Pancreas (tissue), 10 donors: ENCODE data around the gene STK11. TPM values are rescaled to one million over a fixed set of nuclear protein-coding genes. Genes with fewer than 3 reads are reported as not detected.
A peak's percentile ranks its signal among the peaks of the same experiment; 100 is the strongest.
"Not testable (repeated sequence)": the region's sequence is repeated elsewhere in the genome, so short reads cannot be mapped to it uniquely, and the experiment has no call there.

Experiments used
- ATAC-seq, 4 donors: fragments of 200-7000 bp; cut with Tn5 transposase; one replicate each; pipeline versions ENCODE4 v1.8.0 to v1.9.1; 2020; ENCODE audit warnings: mild to moderate bottlenecking in 4 of 4, moderate library complexity in 4 of 4
- DNase-seq, 6 donors: peaks; one replicate each; pipeline ENCODE4 v3.0.0-alpha.2; 2020
- FAIRE-seq: peaks from 2 replicates; lab custom pipeline; 2012; peaks lifted over from hg19 to GRCh38; lab: Jason Lieb, UNC
- H3K27ac ChIP-seq, 4 donors: fragments of 200-600 bp; sonication (generic); 1 replicate in 3 of 4; 2 replicates in 1 of 4; pipeline versions ENCODE4 v1.5.0 to v1.8.0; 2020
- H3K27me3 ChIP-seq, 4 donors: fragments of 200-600 bp; one replicate each; pipeline ENCODE4 v1.8.0; 2021
- H3K36me3 ChIP-seq, 3 donors: fragments of 200-600 bp; sonication (generic) in 1 of 3; one replicate each; pipeline versions ENCODE4 v1.5.0 to v1.8.0; 2020 to 2021
- H3K4me1 ChIP-seq, 3 donors: fragments of 200-600 bp; one replicate each; pipeline ENCODE4 v1.8.0; 2021
- H3K4me3 ChIP-seq, 4 donors: fragments of 200-600 bp; sonication (generic) in 2 of 4; one replicate each; pipeline versions ENCODE4 v1.5.0 to v1.8.0; 2020 to 2021
- H3K9me3 ChIP-seq, 4 donors: fragments of 200-600 bp; one replicate each; pipeline ENCODE4 v1.8.0; 2021
- CTCF ChIP-seq, 4 donors: fragments of 200-600 bp; sonication (generic) in 3 of 4; IDR thresholded peaks; one replicate each; pipeline versions ENCODE4 v1.5.0 to v1.8.0; 2021; ENCODE audit warnings: antibody characterized with exemption in 4 of 4
- WGBS, 2 donors: extraction: QIAGEN DNeasy Blood & Tissue Kit; methylation state at CpG; one replicate each; pipeline ENCODE4 v1.1.7; 2013; 5-methylcytosine and 5-hydroxymethylcytosine counted together
- intact Hi-C, 3 donors: fragments of 100-400 bp; cut with DNase I; formaldehyde crosslinking; loops; one replicate each; pipeline versions ENCODE4 v1.11.1 to v1.14.2; 2022
- polyA plus RNA-seq, 2 donors: library from polyadenylated mRNA; stranded (reverse); fragments of 200-250 nt; gene quantifications; one replicate each; pipeline ENCODE4 v1.2.3, GENCODE V29; 2013
- total RNA-seq, 6 donors: library from RNA; stranded (reverse); fragmentation: NEBNext Ultra II Directional in 4 of 6; extraction: Animal tissue kit (Norgen Biotek cat#: 25700) in 4 of 6; gene quantifications; one replicate each; pipeline versions ENCODE4 v1.2.1 to v1.2.4, GENCODE V29; 2021 to 2023
- donor health status: healthy with polysubstance abuse.
- donor health status: DM: no; HTN: no; CAD: no; lungs with moderate emphysema.
- donor health status: DM: no; HTN: no; CAD: no.
- donor health status: control.
- donor health status: control.
- donor health status: Bipolar disorder and iron deficiency.
- donor health status: DM: yes; HTN: yes; CAD: no.
- donor health status: DM: no; HTN: no; CAD: no.
- donor health status: DM: no; HTN: no; CAD: no.
- donor health status: DM: yes; HTN: yes; CAD: no.

The STK11 gene
- total and polyA plus RNA-seq, 8 donors, result 20.1 to 62.2 (median 24.8) TPM

- intact Hi-C loops, result loop anchor here in 1 of 3 donors (5.0 kb wide), 1 partner anchor 72 kb away; no protein-coding TSS in a partner anchor
- ATAC-seq (no peak), DNase-seq (no peak), FAIRE-seq (no peak)
- no peaks in the 10 kb centered on the region for H3K27me3 ChIP-seq
- no peak overlapping the region for H3K27ac ChIP-seq
- H3K4me3 ChIP-seq, result no peak overlapping the region
- 79 to 82% methylated on average over 9 of the region's 9 CpGs for WGBS, 2 donors
- H3K9me3 ChIP-seq, result no peaks in the 10 kb centered on the region
- no peaks in the 10 kb centered on the region for H3K36me3 ChIP-seq
- H3K4me1 ChIP-seq, result no peaks in the 10 kb centered on the region
- TF ChIP-seq CTCF (IDR thresholded peaks at IDR 0.05), result no peak
These were observed 16.2 kb upstream of the STK11 start for GRCh38 chr19:1189419-1189818.

- WGBS, 2 donors, result 91 to 93% methylated on average over 10 of the region's 10 CpGs
- TF ChIP-seq CTCF (IDR thresholded peaks at IDR 0.05), result no peak
- Histone ChIP-seq H3K4me3 (no peak overlapping the region), H3K9me3 (no peaks in the 10 kb centered on the region), H3K27ac (no peak overlapping the region), H3K27me3 (no peaks in the 10 kb centered on the region), H3K4me1 (peaks cover 0 to 6% (median 0%) of the 10 kb centered on the region in 3 donors), H3K36me3 (no peaks in the 10 kb centered on the region)
- FAIRE-seq, result no peak
- intact Hi-C loops, result no loop called here
- no peak for ATAC-seq
- DNase-seq, result no peak
These were observed 6.0 kb upstream of the STK11 start for GRCh38 chr19:1199531-1199930.

GRCh38 chr19:1200614-1201013, 5.0 kb upstream of the STK11 start:
- whole genome bisulfite sequencing, 2 donors, result 87 to 91% methylated on average over 4 of the region's 4 CpGs
- ATAC-seq, FAIRE-seq, H3K27ac ChIP-seq, H3K27me3 ChIP-seq, DNase-seq, intact Hi-C loops, H3K4me3 ChIP-seq, H3K4me1 ChIP-seq, H3K9me3 ChIP-seq, H3K36me3 ChIP-seq: not testable (repeated sequence)

GRCh38 chr19:1206150-1206863, 729 bp downstream of the STK11 start:
- TF ChIP-seq CTCF (IDR thresholded peaks at IDR 0.05), result no peak
- Histone ChIP-seq H3K4me3 (peak overlapping the region; percentile 58 to 83 (median 76)), H3K9me3 (no peaks in the 10 kb centered on the region), H3K27ac (peak overlapping the region; percentile 17 to 76 (median 74)), H3K36me3 (no peaks in the 10 kb centered on the region), H3K27me3 (no peaks in the 10 kb centered on the region), H3K4me1 (peaks cover 13 to 31% (median 30%) of the 10 kb centered on the region in 3 donors)
- WGBS, 2 donors, result 0 to 1% methylated on average over 44 to 78 of the region's 78 CpGs
- intact Hi-C loops, result no loop called here
- ATAC-seq, result no peak
- peak in 4 of 6 donors; percentile 22 to 85 (median 64) for DNase-seq
- FAIRE-seq, result no peak

GRCh38 chr19:1206864-1207450, 1.4 kb downstream of the STK11 start:
- H3K27ac ChIP-seq, result peak overlapping the region; percentile 17 to 76 (median 74)
- no peaks in the 10 kb centered on the region for H3K27me3 ChIP-seq
- 1% methylated on average over 38 of the region's 38 CpGs for WGBS, 2 donors
- FAIRE-seq, result no peak
- intact Hi-C loops, result no loop called here
- peaks cover 18 to 32% (median 32%) of the 10 kb centered on the region in 3 donors for H3K4me1 ChIP-seq
- no peaks in the 10 kb centered on the region for H3K9me3 ChIP-seq
- DNase-seq, result peak in 4 of 6 donors; percentile 52 to 83 (median 68)
- TF ChIP-seq CTCF (IDR thresholded peaks at IDR 0.05), result no peak
- ATAC-seq, result peak; percentile 2 to 14 (median 8)
- H3K36me3 ChIP-seq, result no peaks in the 10 kb centered on the region
- H3K4me3 ChIP-seq, result peak overlapping the region; percentile 58 to 83 (median 76)

- H3K27me3 ChIP-seq, intact Hi-C loops, H3K9me3 ChIP-seq, FAIRE-seq, ATAC-seq, H3K36me3 ChIP-seq: not testable (repeated sequence)
- 62 to 70% methylated on average over 10 of the region's 10 CpGs for WGBS, 2 donors
- DNase-seq, result peak in 3 of 6 donors; percentile 19 to 56 (median 51)
- peaks cover 18 to 38% (median 32%) of the 10 kb centered on the region in 3 donors for H3K4me1 ChIP-seq
- H3K4me3 ChIP-seq, result peak overlapping the region in 1 of 4 donors; percentile 12
- peak overlapping the region in 1 of 4 donors; percentile 24 for H3K27ac ChIP-seq
These were observed 3.3 kb downstream of the STK11 start for GRCh38 chr19:1208830-1209229.
